ENCODE results near the gene COMT. TPM values are rescaled to one million over a fixed set of nuclear protein-coding genes. Genes with fewer than 3 reads are reported as not detected.

Gene COMT
- total RNA-seq, 2 experiments from 2014 or later: 90.8 to 112 TPM

DNA sequence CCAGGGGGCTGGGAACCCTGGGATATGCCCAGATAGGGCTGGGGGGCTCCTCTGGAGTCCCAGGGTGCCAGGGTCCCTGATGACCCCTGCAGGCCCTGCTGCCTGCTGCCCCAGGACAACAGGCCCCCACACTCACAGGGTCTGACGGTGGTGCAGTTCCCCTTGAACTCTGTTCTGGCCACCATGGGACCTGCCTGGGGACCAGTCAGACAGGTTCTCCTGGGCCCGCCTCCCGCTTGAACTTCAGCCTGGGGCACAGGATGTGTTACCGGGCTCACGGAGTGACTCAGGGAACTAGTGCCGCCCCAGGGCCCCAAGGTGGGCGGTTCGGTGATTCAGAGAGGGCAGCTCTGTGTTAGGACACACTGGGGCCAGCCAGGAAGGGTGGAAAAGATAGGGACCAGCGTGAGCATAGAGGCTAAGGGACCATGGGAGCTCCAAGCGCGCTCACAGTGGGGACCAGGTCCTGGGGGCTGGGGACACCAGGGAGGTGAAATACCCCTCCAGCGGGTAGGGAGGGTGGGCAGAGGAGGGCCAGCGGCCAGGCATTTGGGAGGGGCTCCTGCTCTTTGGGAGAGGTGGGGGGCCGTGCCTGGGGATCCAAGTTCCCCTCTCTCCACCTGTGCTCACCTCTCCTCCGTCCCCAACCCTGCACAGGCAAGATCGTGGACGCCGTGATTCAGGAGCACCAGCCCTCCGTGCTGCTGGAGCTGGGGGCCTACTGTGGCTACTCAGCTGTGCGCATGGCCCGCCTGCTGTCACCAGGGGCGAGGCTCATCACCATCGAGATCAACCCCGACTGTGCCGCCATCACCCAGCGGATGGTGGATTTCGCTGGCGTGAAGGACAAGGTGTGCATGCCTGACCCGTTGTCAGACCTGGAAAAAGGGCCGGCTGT, 21.6 kb downstream of the COMT start:
- POLR2A ChIA-PET: no interaction called here
- no peak overlapping the region for H3K4me2 ChIP-seq (ENCODE audit: low read length)
- intact Hi-C loops (cut with micrococcal nuclease; ENCODE audit: unreplicated experiment): loop anchor here (5.0 kb wide), 1 partner anchor 119 kb away; the partner anchor contains the start of gene DGCR8
- H3K4me1 ChIP-seq (ENCODE audit: insufficient read depth, low read length, poor library complexity, severe bottlenecking): peaks cover 4% of the 10 kb centered on the region
- TF ChIP-seq EZH2phosphoT487 (IDR thresholded peaks at IDR 0.05; ENCODE audit: borderline replicate concordance, low read depth, low read length): no peak
- TF ChIP-seq, protein P1, sequence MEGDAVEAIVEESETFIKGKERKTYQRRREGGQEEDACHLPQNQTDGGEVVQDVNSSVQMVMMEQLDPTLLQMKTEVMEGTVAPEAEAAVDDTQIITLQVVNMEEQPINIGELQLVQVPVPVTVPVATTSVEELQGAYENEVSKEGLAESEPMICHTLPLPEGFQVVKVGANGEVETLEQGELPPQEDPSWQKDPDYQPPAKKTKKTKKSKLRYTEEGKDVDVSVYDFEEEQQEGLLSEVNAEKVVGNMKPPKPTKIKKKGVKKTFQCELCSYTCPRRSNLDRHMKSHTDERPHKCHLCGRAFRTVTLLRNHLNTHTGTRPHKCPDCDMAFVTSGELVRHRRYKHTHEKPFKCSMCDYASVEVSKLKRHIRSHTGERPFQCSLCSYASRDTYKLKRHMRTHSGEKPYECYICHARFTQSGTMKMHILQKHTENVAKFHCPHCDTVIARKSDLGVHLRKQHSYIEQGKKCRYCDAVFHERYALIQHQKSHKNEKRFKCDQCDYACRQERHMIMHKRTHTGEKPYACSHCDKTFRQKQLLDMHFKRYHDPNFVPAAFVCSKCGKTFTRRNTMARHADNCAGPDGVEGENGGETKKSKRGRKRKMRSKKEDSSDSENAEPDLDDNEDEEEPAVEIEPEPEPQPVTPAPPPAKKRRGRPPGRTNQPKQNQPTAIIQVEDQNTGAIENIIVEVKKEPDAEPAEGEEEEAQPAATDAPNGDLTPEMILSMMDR (conservative IDR thresholded peaks at IDR 0.05; ENCODE audit: low read length): no peak
- H3K9me2 ChIP-seq (ENCODE audit: insufficient read depth, low read length): no peaks in the 10 kb centered on the region
- H3K9me3 ChIP-seq (ENCODE audit: low read length): no peaks in the 10 kb centered on the region
- H3K27ac ChIP-seq (ENCODE audit: low read depth, low read length, poor library complexity, severe bottlenecking): no peak overlapping the region
- H4K20me1 ChIP-seq (ENCODE audit: insufficient read depth, low read length): no peaks in the 10 kb centered on the region
- CTCF ChIA-PET (ENCODE audit: unreplicated experiment): interaction anchor here (0.7 kb wide), 1 partner anchor 148 kb away, joined by 9 read pairs; no protein-coding TSS in a partner anchor
- DNase-seq (ENCODE audit: low spot score): no peak
- H3K79me2 ChIP-seq (ENCODE audit: insufficient read depth, low read depth, low read length): no peaks in the 10 kb centered on the region
- no peak overlapping the region for H2AFZ ChIP-seq (ENCODE audit: low read length)
- peaks cover 22% of the 10 kb centered on the region; the same call in 1 of the 2 replicates for H3K36me3 ChIP-seq (ENCODE audit: insufficient read depth, low read length)
- BruUV-seq (replicated peaks): no TSS peak
- H3K4me3 ChIP-seq (ENCODE audit: low read depth, low read length, poor library complexity, severe bottlenecking): no peak overlapping the region

DNA sequence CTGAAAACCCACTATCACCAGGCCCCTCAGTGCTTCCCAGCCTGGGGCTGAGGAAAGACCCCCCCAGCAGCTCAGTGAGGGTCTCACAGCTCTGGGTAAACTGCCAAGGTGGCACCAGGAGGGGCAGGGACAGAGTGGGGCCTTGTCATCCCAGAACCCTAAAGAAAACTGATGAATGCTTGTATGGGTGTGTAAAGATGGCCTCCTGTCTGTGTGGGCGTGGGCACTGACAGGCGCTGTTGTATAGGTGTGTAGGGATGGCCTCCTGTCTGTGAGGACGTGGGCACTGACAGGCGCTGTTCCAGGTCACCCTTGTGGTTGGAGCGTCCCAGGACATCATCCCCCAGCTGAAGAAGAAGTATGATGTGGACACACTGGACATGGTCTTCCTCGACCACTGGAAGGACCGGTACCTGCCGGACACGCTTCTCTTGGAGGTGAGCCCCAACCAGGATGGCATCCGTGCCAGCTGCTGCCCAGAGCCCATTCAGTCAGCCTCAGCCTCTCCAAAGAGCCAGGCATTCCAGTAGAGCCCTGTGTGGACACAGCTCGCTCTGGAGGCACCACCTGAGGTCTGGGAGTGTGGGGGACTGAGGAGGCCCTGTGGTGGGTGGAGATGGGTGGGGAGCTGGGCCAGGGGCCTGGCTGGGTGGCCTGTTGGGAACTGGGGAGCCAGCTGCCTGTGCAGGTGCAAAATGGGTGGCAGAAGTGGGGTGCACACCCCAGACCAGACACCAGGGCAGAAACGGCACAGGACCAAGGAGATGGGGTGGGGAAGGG, 22.5 kb downstream of the COMT start:
- H3K4me2 ChIP-seq (ENCODE audit: low read length): no peak overlapping the region
- H3K36me3 ChIP-seq (ENCODE audit: insufficient read depth, low read length): peaks cover 25% of the 10 kb centered on the region; the same call in 1 of the 2 replicates
- TF ChIP-seq, protein P1 (conservative IDR thresholded peaks at IDR 0.05; ENCODE audit: low read length): no peak
- TF ChIP-seq EZH2phosphoT487 (IDR thresholded peaks at IDR 0.05; ENCODE audit: borderline replicate concordance, low read depth, low read length): no peak
- no peak overlapping the region for H3K4me3 ChIP-seq (ENCODE audit: low read depth, low read length, poor library complexity, severe bottlenecking)
- DNase-seq (ENCODE audit: low spot score): no peak
- POLR2A ChIA-PET: no interaction called here
- BruUV-seq (replicated peaks): no TSS peak
- no peak overlapping the region for H2AFZ ChIP-seq (ENCODE audit: low read length)
- CTCF ChIA-PET (ENCODE audit: unreplicated experiment): no interaction called here
- peaks cover 4% of the 10 kb centered on the region for H3K4me1 ChIP-seq (ENCODE audit: insufficient read depth, low read length, poor library complexity, severe bottlenecking)
- H3K27ac ChIP-seq (ENCODE audit: low read depth, low read length, poor library complexity, severe bottlenecking): no peak overlapping the region
- intact Hi-C loops (cut with micrococcal nuclease; ENCODE audit: unreplicated experiment): loop anchor here (5.0 kb wide), 1 partner anchor 118 kb away; the partner anchor contains the start of gene DGCR8
- no peaks in the 10 kb centered on the region for H3K9me2 ChIP-seq (ENCODE audit: insufficient read depth, low read length)
- H3K9me3 ChIP-seq (ENCODE audit: low read length): no peaks in the 10 kb centered on the region
- no peaks in the 10 kb centered on the region for H3K79me2 ChIP-seq (ENCODE audit: insufficient read depth, low read depth, low read length)
- H4K20me1 ChIP-seq (ENCODE audit: insufficient read depth, low read length): no peaks in the 10 kb centered on the region
